Activated CD4-positive, alpha-beta memory T cell treated with anti-CD3 and anti-CD28 coated beads, Interleukin-2, amount 10 ng/mL, durations not matched to agents 7 days and 5 days (primary cell): ENCODE data around the gene AKR7A2. TPM values are rescaled to one million over a fixed set of nuclear protein-coding genes. Genes with fewer than 3 reads are reported as not detected.

Experiments
- CTCF ChIA-PET: fragments of 350-600 bp; sonication (Branson Sonifier 250); formaldehyde crosslinking; loops from one replicate; lab custom pipeline; 2021; ENCODE audit warnings: antibody characterized with exemption, inconsistent platforms; lab: Charles Lee
- POLR2A ChIA-PET: fragments of 350-600 bp; sonication (Branson Sonifier 250); formaldehyde crosslinking; loops from one replicate; lab custom pipeline; 2021; ENCODE audit warnings: antibody characterized with exemption; lab: Charles Lee
- DNase-seq: peaks from one replicate; pipeline ENCODE4 v3.0.0-alpha.2; 2020
- H3K27ac Mint-ChIP-seq: one replicate; pipeline ENCODE4 v1.8.0; 2021; ENCODE audit warnings: mild to moderate bottlenecking, mixed read lengths
- H3K27me3 Mint-ChIP-seq: one replicate; pipeline ENCODE4 v1.8.0; 2021; ENCODE audit warnings: mixed read lengths
- H3K36me3 Mint-ChIP-seq: one replicate; pipeline ENCODE4 v1.8.0; 2021; ENCODE audit warnings: low read depth, mixed read lengths
- H3K4me1 Mint-ChIP-seq: one replicate; pipeline ENCODE4 v1.8.0; 2021; ENCODE audit warnings: mixed read lengths
- H3K4me3 Mint-ChIP-seq: one replicate; pipeline ENCODE4 v1.8.0; 2021; ENCODE audit warnings: mild to moderate bottlenecking, mixed read lengths
- H3K9me3 Mint-ChIP-seq: one replicate; pipeline ENCODE4 v1.8.0; 2021; ENCODE audit warnings: mixed read lengths
- total RNA-seq, 2 experiments: library from RNA; stranded (reverse); gene quantifications; one replicate each; pipeline ENCODE4 v1.2.3, GENCODE V29; 2021

AKR7A2 gene
- 10 to 100 TPM; 43.0 to 43.9 TPM for total RNA-seq

DNA sequence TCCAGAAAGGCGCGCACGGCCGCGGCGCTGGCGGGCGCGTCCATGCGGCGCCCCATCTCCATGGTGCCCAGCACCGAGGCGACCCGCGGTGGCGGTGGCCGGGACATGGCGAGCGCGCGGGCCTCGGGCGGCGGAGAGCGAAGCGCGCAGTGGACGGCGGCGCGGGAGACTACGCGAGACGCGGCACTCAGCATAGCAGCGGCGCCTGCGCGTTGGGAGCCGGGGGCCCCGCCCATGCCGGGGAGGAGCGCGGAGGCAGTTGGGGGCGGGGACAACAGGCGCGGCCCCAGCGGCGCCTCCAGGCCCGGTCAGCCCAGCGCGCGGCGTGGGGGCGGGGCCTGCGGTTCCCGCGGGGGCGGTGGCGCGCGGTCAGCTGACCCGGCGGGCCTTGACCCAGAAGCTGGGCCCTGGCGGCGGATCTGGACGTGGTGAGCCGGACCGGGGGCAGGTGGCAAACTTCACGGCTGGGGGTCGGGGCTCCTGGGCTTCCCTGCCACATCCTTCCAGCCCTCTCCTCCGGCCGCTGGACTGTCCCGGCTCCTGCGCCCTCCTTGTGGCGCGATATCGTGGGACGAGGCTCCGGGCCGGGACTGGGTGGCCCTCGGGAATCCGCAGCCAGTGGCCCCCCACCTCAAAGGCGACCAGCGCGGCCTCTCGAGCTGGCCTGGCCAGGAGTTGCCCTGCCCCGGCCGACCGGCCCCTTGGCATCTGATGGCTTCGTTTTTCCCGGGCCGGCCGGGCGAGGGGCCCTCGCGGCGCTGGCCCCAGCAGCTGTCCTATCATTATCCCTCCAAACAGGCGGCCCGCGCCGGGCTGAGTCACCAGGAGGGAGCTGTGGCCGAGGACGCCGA, at the start of gene AKR7A2, which contains the start of gene SLC66A1:
Gene AKR7A2, minus strand, starts transcription at position 214 of the 851 bp plus-strand sequence. Its CDS starts 20 bp downstream, at position 194.
Gene SLC66A1, plus strand, starts transcription at position 396 of the 851 bp plus-strand sequence. CDS start 5,352 bp downstream, outside the sequence.
- Mint-ChIP-seq H3K36me3 (peaks cover 5% of the 10 kb centered on the region), H3K4me3 (peak within 1 kb of the TSS; percentile 88), H3K27ac (peak within 1 kb of the TSS; percentile 34), H3K27me3 (no peaks in the 10 kb centered on the region), H3K9me3 (no peaks in the 10 kb centered on the region), H3K4me1 (peaks cover 46% of the 10 kb centered on the region)
- DNase-seq = peak; percentile 91
- CTCF ChIA-PET = interaction anchor here (0.6 to 1.5 kb wide), 5 partner anchors 10 to 349 kb away, joined by 3 to 7 read pairs (median 3); no protein-coding TSS in a partner anchor
- POLR2A ChIA-PET = interaction anchor here (1.1 to 1.7 kb wide), 5 partner anchors 18 to 285 kb away, joined by 3 to 6 read pairs (median 3); partner anchors contain the start of gene MRTO4

DNA sequence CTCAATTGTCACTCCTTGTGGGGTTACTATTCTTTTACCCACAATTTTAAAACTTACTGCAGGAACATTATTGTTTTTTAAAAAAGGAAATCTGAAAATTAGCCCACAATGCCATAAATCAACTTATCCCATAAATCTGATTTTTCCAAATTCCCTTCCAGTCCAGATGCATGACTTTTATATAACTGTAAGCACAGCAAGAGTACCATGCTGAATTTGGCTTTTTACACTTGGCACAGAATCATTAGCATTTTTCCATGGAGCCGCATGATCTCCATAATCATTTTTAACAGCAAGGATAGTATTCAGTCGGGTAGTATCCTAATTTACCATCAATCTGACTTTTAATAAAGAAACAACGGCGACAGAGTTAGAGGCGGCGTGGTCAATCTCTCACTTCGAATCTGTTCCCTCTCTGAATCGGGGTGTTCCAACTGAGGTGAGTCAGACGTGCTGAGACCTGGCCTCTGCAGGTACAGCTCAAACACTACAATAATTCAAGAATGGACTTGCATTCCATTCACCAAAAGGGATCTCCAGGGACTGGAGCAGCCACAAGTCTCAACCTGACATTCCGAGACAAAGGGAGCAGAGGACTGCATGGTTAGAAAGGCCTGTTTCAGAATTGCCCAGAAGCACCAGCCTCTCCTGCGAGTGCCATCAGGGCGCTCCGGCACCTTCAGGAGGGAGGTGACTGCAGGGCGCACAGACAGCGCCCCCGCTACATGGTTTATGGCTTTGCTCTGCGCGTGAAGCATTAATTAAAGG, 49.1 kb upstream of the AKR7A2 start:
- Mint-ChIP-seq H3K4me1 (peaks cover 22% of the 10 kb centered on the region), H3K4me3 (no peak overlapping the region), H3K36me3 (peaks cover 29% of the 10 kb centered on the region), H3K9me3 (no peaks in the 10 kb centered on the region), H3K27me3 (no peaks in the 10 kb centered on the region), H3K27ac (peak overlapping the region; percentile 23)
- CTCF ChIA-PET = interaction anchor here (0.6 kb wide), 1 partner anchor 87 kb away, joined by 3 read pairs; no protein-coding TSS in a partner anchor
- POLR2A ChIA-PET = no interaction called here
- no peak for DNase-seq

DNA sequence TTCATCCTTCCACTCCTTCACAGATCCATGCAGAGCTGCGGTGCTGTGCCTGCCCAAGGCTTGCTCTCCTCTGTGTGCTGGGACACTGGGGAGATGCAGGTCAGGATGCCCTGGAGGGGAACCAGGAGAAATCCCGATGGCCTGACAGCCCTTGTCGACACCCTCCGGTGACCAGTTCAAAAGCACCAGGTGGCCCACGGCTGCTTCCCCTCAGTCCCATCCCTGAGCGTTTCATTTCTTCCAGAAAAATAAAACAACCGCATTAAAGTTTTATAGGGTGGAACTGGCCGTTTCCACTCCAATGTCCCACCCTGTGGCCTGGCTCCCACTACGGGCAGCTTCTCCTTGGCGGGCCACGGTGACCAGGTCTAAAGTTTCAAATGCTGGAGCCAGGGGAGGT, 48.5 kb upstream of the AKR7A2 start:
- no peak overlapping the region for H3K27ac Mint-ChIP-seq

DNA sequence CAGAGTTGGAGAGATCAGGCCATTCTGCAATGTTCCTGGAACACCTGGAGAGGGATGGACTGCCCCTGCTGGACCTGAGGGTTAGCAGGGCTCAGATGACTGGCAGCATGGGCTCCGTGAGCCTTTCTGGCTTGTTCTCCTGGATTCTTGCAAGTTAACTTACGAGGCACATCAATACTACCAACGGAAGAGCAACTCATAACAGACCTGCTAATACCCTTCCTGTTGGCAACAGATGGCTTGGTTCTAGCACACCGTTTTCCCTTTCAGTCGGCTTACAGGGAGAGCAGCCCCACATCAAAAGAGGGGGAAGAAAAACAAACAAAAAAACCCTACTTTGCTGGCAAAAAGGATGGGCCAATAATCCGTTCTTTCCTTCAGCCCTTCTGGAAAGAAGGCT, 48.1 kb upstream of the AKR7A2 start:
- no peak overlapping the region for H3K4me3 Mint-ChIP-seq
- peaks cover 22% of the 10 kb centered on the region for H3K4me1 Mint-ChIP-seq
- peak overlapping the region; percentile 31 for H3K27ac Mint-ChIP-seq
- H3K9me3 Mint-ChIP-seq = no peaks in the 10 kb centered on the region
- ChIA-PET POLR2A (no interaction called here), CTCF (interaction anchor here (1.4 kb wide), 1 partner anchor 16 kb away, joined by 4 read pairs; no protein-coding TSS in a partner anchor)
- H3K27me3 Mint-ChIP-seq = no peaks in the 10 kb centered on the region
- no peak for DNase-seq
- H3K36me3 Mint-ChIP-seq = peaks cover 33% of the 10 kb centered on the region

More for the DNA sequence above, 48.5 kb upstream of the AKR7A2 start:
- H3K4me3 Mint-ChIP-seq = no peak overlapping the region
- H3K36me3 Mint-ChIP-seq = peaks cover 32% of the 10 kb centered on the region
- peaks cover 22% of the 10 kb centered on the region for H3K4me1 Mint-ChIP-seq
- no peak for DNase-seq
- CTCF ChIA-PET = interaction anchor here (0.6 kb wide), 1 partner anchor 88 kb away, joined by 3 read pairs; no protein-coding TSS in a partner anchor
- H3K27me3 Mint-ChIP-seq = no peaks in the 10 kb centered on the region
- H3K9me3 Mint-ChIP-seq = no peaks in the 10 kb centered on the region
- POLR2A ChIA-PET = no interaction called here

DNA sequence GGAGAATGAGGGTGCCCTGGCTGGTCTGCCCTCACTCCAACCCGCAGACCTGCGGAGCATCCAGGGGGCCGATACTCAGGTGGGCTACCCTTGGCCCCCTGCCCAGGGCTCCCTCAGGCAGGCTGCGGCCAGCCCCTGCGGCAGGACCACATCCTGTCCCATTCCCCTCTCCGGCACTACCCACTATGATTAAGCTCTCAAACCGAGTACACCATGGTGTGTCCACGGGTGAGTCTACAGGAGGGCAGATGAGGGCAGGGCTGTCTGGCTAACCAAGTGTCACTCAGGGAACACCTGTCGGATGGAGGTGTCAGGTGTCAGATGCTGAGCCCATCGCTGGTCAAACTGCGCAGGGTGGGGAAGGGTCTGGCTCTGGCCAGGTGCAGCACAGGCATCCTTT, 47.4 kb upstream of the AKR7A2 start:
- peaks cover 20% of the 10 kb centered on the region for H3K4me1 Mint-ChIP-seq
- H3K9me3 Mint-ChIP-seq = no peaks in the 10 kb centered on the region
- H3K27me3 Mint-ChIP-seq = no peaks in the 10 kb centered on the region
- no peak overlapping the region for H3K27ac Mint-ChIP-seq
- peaks cover 35% of the 10 kb centered on the region for H3K36me3 Mint-ChIP-seq
- H3K4me3 Mint-ChIP-seq = no peak overlapping the region
- DNase-seq = no peak
- CTCF ChIA-PET = interaction anchor here (1.4 kb wide), 1 partner anchor 15 kb away, joined by 4 read pairs; no protein-coding TSS in a partner anchor
- POLR2A ChIA-PET = no interaction called here

DNA sequence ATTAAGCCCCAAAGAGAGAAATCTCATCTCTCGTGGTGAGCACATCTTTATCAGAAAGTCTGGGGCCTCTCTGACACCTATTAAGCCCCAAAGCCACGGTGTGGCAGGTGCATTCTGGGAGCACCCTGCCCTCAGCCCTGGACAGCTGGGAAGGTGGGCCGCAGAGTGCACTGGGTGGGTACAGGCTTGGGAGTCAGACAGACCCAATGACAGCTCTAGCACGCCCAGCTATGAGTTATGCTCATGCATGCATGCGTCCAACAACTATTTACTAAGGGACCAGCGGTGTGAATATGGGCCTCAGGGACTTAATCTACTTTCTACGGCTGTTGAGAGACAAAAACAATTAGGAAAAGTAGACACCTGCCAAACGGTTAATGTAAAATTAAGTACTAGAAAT, 46.8 kb upstream of the AKR7A2 start:
- no peaks in the 10 kb centered on the region for H3K27me3 Mint-ChIP-seq
- no peak overlapping the region for H3K27ac Mint-ChIP-seq
- no peak for DNase-seq
- H3K4me3 Mint-ChIP-seq = no peak overlapping the region
- POLR2A ChIA-PET = no interaction called here
- no peaks in the 10 kb centered on the region for H3K9me3 Mint-ChIP-seq
- peaks cover 20% of the 10 kb centered on the region for H3K4me1 Mint-ChIP-seq
- CTCF ChIA-PET = interaction anchor here (0.5 to 1.4 kb wide), 2 partner anchors 14 to 1764 kb away, joined by 3 to 4 read pairs; no protein-coding TSS in a partner anchor
- peaks cover 42% of the 10 kb centered on the region for H3K36me3 Mint-ChIP-seq

DNA sequence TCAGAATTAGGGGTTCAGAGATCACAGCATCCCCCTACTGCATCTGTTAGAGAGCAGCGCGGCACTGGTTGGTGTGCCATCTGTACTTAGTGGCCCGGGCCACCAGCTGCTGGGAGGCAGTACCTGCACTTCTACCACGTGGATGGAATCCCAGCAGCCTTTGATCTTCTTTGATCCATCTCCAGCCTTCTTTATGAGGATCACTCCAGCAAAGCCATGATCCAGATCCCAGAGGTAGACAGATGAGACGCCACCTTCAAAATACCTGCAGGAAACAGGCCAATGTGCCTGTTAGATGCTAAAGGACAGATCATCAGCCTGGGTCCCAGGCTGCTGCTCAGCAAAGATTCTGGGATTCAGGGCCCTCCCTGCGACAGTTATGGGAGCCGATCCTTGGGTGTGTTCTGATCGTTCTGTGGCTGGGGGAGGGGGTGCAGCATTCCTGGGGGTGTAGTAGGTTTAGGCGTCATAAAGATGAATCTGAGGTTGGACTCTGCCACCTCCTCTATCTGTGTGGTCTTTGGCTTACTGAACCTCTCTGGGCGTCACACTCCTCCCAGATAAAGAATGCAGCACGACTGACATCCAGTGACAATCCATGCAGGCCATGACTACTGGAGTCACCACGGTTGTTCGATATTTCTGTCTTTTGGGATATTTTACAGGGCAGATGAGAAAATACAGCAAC, 45.5 kb upstream of the AKR7A2 start:
- no peaks in the 10 kb centered on the region for H3K27me3 Mint-ChIP-seq
- DNase-seq = no peak
- H3K27ac Mint-ChIP-seq = no peak overlapping the region
- peaks cover 47% of the 10 kb centered on the region for H3K36me3 Mint-ChIP-seq
- H3K4me3 Mint-ChIP-seq = no peak overlapping the region
- ChIA-PET CTCF (no interaction called here), POLR2A (no interaction called here)
- peaks cover 20% of the 10 kb centered on the region for H3K4me1 Mint-ChIP-seq
- no peaks in the 10 kb centered on the region for H3K9me3 Mint-ChIP-seq

DNA sequence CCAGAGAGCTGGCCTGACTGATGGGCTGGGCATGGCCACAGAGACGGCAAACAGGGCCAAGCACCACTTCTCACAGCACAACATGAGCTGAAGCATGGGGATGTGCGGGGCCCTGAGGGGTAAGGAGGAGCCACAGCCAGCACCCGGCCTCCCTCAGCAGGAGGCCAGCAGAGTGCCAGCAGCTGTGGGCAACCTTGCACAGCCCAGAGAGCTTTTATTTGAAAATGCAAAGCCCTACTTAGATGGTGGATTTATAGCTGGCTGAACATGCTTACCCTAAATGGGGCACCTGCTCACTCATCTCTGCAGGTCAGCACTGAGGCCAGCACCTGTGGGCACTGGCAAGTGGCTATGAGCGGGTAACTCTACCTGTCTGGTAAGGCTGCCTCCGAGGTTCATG, 44.3 kb upstream of the AKR7A2 start:
- Mint-ChIP-seq H3K27ac (no peak overlapping the region), H3K4me3 (no peak overlapping the region)

DNA sequence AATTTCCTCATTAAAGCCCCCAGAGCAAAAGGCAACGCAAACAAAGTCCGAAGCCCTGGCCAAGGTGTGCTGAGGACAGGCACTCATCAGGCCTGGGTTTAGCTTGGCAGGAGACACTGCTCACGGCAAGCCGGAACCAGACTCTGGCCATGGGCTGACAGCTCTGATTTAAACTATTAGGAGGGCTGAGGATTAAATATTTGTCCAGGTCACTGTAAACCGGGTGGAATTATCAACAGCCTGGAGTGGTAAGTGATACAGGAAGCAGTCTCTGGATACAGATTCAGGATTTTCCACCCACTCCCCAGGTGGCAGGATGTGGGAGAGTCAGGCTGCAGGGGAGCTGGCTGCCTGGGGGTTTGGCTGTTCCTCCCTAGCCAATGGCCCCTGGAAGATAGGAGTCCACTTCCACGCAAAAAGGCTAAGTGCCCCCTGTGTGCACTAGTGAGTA, 42.6 kb upstream of the AKR7A2 start:
- no peaks in the 10 kb centered on the region for H3K4me1 Mint-ChIP-seq
- H3K27me3 Mint-ChIP-seq = no peaks in the 10 kb centered on the region
- no peak for DNase-seq
- ChIA-PET CTCF (no interaction called here), POLR2A (no interaction called here)
- no peak overlapping the region for H3K27ac Mint-ChIP-seq
- no peak overlapping the region for H3K4me3 Mint-ChIP-seq
- no peaks in the 10 kb centered on the region for H3K9me3 Mint-ChIP-seq
- H3K36me3 Mint-ChIP-seq = peaks cover 62% of the 10 kb centered on the region

More for the DNA sequence above, 44.3 kb upstream of the AKR7A2 start:
- H3K9me3 Mint-ChIP-seq = no peaks in the 10 kb centered on the region
- ChIA-PET POLR2A (no interaction called here), CTCF (no interaction called here)
- peaks cover 56% of the 10 kb centered on the region for H3K36me3 Mint-ChIP-seq
- H3K27me3 Mint-ChIP-seq = no peaks in the 10 kb centered on the region
- DNase-seq = no peak
- H3K4me1 Mint-ChIP-seq = peaks cover 16% of the 10 kb centered on the region

DNA sequence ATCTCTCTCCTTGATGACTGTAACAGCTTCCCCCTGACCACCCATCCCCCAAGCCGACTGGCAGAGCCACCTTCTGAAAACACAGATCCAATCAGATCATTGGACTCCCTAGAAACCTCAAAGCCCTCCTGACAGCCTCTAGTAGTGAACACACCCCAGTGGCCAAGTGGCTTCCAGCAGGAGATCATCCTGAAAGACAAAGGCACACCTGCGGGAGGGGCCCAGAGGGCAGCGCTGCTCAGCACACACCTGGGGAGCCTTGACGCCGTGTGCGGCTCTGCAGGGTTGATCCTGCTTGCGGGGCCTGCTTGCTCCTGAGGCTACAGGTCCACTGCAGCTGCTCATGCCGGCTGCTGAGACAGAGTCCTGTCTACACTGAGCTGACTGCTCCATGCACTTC, 41.7 kb upstream of the AKR7A2 start:
- H3K36me3 Mint-ChIP-seq = peaks cover 70% of the 10 kb centered on the region
- no peak for DNase-seq
- no peaks in the 10 kb centered on the region for H3K4me1 Mint-ChIP-seq
- ChIA-PET POLR2A (no interaction called here), CTCF (no interaction called here)
- peak overlapping the region; percentile 49 for H3K27ac Mint-ChIP-seq
- H3K4me3 Mint-ChIP-seq = no peak overlapping the region
- no peaks in the 10 kb centered on the region for H3K9me3 Mint-ChIP-seq
- H3K27me3 Mint-ChIP-seq = no peaks in the 10 kb centered on the region

DNA sequence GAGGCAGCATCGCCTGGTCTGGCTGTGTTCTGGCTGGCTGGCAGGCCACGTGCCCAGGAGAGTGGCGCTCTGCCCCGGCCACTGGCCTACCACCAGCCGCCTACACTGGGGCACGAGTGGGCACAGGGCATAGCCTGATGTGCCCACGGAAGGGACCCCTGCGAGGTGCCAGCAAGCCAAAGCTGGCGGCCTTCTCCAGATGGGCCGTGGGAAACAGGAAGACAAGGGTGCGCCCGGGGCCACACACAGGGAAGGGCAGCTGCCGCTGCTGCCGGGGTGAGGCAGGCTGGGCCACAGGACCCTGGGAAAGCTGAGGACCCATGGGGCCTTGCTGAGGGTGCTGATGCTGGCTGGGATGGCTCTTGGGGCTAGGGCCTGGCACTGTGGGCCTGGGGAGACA, 40.9 kb upstream of the AKR7A2 start:
- no peak for DNase-seq
- Mint-ChIP-seq H3K4me1 (no peaks in the 10 kb centered on the region), H3K4me3 (no peak overlapping the region), H3K27me3 (no peaks in the 10 kb centered on the region), H3K27ac (no peak overlapping the region), H3K9me3 (no peaks in the 10 kb centered on the region), H3K36me3 (peaks cover 70% of the 10 kb centered on the region)
- POLR2A ChIA-PET = no interaction called here
- CTCF ChIA-PET = no interaction called here

DNA sequence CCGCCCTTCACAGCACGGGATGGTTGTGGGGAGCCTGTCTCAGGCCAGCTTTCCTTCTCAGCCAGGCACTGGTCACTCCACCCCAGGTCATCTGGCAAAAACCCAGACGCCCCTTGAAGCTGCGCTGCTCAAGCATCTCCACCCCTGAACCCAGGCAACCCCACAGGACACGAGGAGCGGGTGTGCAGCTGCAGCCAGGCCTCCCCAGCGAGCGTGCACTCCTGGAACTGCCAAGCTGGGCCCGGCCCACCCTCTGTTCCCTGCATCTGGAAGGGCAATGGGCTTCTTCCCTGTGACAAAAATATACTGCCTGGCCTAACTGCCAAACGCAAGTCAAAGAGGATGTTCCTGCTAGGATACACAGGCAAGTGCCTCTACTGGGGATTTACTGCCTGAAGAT, 39.9 kb upstream of the AKR7A2 start:
- H3K9me3 Mint-ChIP-seq = no peaks in the 10 kb centered on the region
- no peak for DNase-seq
- POLR2A ChIA-PET = interaction anchor here (0.6 kb wide), 1 partner anchor 222 kb away, joined by 3 read pairs; no protein-coding TSS in a partner anchor
- no peak overlapping the region for H3K27ac Mint-ChIP-seq
- peaks cover 62% of the 10 kb centered on the region for H3K36me3 Mint-ChIP-seq
- H3K4me3 Mint-ChIP-seq = no peak overlapping the region
- CTCF ChIA-PET = no interaction called here
- no peaks in the 10 kb centered on the region for H3K4me1 Mint-ChIP-seq
- no peaks in the 10 kb centered on the region for H3K27me3 Mint-ChIP-seq
